ENCODE results near the gene MKNK2.

Gene MKNK2

DNA sequence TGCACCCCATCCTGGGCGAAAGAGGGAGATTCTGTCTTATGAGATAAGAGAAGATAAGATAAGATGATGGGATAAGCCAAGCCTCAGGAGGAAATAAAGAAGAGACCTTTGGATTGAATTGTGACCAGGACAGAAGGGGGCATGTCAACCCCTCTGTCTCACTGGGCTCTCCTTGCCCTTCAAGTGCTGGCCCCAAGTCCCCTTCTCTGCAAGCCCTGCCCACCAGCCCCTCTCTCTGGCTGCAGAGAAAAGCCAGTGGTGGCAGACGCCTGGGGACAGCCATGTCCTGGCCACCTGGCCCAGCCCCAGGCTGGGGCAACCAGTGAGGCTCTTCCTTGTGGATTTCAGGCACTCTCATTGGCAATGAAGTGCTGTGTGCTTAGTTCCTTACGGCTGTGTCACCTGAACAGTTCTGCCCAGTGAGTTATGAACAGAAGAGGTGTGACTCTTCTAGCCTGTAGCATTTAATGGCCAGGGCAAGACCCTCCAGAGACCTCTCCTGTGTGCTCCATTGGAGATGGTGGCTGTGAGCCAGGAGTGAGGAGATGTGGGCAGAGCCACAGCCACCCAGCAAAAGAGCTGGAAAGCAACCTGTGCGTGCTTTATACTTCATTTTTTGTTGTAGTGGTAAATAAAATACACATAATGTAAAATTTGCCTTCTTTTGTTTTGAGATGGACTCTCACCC, 29.4 kb downstream of the MKNK2 start:
- DNase-seq: no peak

- no peak for DNase-seq
Observed at GRCh38 chr19:2018752-2019151, 32.3 kb downstream of the MKNK2 start.

DNA sequence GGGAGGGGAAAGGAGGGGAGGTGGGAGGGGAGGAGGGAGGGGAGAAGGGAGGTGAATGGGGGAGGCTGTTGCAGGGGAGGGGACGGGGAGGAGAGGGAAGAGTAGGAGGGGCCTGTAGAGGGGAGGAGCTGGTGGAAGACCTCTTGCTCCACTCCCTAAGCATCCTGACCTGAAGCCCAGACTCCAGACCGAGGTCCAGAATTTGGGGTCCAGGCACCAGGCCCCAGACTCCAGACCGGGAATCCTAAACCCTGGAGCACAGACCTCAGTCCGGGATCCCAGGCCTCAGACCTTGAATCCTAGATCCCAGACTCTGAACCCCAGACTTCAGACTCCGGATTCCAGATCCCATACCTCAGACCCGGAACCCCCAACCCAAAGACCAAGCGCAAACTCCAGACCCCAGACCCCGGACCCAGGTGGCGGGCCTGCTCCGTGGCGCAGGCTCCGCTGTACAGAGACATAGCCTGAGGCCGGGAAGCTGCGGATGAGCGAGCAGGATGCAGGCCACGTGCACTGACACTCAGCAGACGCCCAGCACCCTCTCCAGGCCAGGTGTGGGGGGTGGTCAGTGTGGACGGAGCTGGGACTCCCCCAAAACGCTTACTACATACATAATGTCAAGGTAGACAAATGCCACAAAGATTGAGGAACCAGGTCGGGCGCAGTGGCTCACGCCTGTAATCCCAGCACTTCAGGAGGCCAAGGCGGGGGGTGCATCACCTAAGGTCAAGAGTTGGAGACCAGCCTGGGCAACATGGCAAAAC, 34.8 kb downstream of the MKNK2 start:
- DNase-seq: peak; percentile 1

- DNase-seq: no peak
Observed at GRCh38 chr19:2015608-2015950, 35.5 kb downstream of the MKNK2 start, which contains the start of gene BTBD2. BTBD2 (minus strand) TSS chr19:2015714; CDS start chr19:2015703, 11 bp downstream.

DNA sequence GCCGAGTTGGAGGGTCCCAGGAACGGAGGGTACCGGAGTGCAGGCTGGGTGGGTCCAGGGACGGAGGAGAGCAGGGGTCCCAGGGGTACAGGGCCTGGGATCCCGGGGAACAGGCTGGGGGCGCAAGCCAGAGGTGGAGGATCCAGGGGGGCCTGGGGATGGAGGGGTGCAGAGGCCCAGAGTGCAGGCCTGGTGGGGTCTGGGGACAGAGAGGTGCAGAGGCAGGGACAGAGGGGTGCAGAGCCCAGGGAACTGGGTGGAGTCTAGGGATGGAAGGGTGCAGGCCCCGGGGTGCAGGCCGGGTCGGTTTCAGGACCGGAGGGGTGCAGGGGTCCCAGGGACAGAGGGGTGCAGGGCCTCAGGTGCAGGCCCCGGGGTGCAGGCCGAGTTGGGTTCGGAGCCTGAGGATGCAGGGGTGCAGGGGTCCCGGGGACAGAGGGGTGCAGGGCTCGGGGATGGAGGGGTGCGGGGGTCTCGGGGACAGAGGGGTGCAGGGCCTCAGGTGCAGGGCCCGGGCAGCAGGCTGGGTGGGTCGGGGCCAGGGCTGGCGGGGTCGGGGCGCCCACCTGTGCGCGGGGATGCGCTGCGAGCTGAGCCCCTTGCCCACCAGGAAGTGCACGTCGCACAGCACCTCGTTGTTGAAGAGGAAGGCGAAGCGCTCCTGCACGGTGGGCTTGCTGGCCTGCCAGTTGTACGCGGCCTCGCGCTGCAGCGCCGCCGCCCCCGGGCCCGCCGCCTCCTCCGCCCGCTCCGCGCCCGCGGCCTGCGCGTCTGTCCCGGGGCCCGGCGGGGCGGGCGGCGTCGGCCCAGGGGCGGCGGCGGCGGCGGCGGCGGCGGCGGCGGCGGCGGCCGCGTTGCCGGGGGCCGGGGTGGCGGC, 36.1 kb downstream of the MKNK2 start:
- DNase-seq: no peak

DNA sequence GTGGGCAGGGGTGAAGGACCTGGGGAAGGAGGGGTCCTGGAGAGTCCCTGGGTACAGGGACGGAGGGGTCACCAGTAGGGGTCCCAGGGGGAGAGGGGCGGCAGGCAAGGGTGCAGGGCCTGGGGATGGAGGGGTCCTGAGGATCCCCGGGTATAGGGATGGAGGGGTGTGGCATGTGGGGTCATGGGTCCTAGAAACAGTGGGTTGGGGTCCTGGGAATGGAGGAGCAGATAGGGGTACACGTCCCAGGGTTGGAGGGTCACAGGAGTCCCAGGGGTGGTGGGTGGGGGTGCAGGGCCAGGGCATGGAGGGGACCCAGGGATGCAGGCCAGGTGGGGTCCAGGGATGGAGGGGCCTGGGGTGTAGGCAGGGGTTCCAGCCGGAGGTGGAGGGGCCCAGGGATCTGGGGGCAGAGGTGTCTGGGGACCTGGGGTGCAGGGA, 36.9 kb downstream of the MKNK2 start:
- DNase-seq: no peak

DNA sequence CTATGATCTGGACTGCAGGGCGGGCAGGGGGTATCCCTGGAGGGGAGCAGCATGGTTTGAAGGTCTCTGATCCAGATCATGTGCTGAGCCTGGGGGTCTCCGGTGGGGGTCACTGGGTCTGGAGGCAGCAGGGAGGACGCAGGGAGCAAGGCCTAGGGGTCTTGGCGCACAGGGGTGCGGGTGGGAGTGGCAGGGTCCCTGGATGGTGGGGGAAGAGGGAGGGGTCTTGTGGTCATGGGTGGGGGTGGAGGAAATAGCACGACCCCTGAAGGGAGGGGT, 37.4 kb downstream of the MKNK2 start:
- DNase-seq: no peak

DNA sequence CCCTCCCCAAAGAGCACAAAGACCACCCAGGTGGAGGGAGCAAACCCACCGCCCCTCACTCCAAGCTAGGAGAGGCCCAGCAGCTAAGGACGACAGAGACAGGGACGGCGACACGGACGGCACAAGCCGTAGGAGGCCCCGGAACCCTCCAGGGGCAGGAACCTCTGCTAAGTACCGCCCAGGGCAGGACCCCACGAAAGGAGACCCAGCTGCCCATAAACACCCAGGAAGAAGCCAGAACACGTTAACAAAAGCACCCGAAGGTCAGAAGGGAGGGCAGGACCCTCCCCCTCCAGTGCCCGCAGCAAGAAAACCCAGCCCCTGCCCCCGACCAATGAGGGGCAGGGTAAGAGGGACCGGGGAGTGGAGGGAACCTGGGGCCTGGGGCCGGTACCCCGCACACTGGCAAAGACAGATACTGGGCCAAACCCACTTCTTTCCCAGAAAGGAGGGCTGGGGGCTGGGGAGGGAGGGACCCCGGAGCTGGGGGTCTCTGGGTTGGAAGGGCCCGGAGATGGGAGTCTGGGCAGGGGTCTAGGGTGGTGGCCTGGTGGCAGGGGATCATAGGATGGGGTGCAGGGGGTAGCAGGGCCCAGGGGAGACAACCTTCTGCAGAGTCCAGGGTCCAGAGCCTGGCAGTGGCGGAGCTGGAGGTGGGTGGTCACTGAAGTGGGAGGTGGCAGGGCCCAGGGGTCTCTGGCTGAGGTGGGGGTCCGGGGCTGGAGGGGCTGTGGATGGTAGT, 37.9 kb downstream of the MKNK2 start:
- DNase-seq: no peak

- no peak for DNase-seq
Observed at GRCh38 chr19:2011169-2011568, 39.9 kb downstream of the MKNK2 start.

- DNase-seq: no peak
Observed at GRCh38 chr19:2010135-2010668, 40.8 kb downstream of the MKNK2 start.

GRCh38 chr19:2003874-2004273, 47.2 kb downstream of the MKNK2 start:
- no peak for DNase-seq

GRCh38 chr19:1999856-2000515, 51.1 kb downstream of the MKNK2 start:
- DNase-seq: no peak

DNA sequence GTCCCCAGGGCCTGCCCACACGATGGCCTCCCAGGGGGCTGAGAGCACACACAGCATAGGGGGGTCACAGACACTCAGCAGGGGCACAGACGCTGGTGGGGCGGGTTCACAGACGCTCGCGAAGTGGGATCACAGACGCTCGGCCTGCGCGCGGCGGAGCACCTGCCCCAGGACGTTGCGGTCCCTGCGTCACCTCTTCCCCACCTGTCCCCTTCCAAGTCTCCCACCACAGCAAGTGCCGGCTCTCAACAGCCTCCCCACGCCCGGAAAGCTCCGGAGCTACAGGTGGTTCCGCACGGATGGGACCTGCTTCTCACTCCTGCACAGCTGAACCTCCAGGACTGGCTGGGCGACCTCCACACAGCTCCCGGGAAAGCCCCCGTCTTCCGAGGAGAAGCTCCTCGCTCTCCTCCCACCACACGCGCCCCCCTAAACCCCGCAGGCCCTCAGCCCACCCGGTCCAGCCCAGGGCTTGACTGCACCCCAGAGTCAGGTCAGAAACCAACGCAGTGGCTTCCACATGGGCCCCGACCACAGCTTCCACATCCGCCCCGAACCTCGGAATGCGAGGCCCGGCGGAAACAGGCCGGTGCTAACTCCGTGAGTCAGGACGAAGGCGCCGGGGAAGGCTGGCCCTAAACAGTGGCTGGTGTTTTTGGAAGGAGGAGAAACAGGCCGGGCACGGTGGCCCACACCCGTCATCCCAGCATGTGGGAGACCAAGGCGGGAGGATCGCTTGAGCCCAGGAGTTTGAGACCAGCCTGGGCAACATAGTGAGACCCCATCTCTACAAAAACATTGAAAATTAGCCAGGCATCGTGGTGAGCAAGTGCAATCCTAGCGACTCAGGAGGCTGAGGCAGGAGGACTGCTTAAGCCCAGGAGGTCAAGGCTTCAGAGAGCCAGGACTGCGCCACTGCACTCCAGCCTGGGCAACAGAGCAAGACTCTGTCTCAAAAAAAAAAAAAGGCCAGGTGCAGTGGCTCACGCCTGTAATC, 52.0 kb downstream of the MKNK2 start:
- DNase-seq: no peak

DNA sequence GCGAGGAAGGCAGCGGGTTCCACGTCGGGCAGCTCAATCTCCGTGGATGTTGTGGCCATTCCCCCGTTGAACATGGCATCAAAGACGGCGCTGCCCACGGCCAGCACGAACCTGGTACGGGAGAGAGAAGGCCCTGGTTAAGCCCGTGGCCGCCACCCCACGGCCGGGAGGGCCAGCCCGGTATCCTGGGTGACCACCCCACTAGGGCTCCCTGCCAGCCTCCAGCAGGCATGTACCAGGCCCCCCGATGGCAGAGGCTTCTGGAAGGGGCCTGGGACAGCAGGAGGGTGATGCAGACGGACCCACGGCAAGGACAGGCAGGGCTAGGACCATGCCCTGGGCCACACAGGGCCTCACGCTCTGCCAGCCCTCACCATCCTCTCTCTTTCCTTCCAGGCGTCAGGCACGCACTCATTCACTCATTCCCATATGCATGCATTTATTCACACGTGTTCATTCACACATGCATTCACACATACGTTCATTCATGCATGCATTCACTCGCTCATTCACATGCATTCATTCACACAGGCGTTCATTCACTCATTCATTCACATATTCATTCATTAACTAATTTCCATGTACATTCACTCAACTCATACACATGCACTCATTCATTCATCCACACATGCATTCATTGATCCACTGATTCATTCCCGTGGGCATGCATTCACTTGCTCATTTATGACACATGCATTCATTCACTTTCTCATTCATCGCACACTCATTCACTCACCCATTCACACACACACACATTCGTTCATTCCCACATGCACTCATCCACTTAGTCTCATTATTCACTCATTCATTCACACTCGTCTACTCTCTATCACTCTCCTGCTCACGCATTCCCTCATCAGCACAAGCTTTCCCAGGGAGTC, 53.5 kb downstream of the MKNK2 start:
- no peak for DNase-seq

DNA sequence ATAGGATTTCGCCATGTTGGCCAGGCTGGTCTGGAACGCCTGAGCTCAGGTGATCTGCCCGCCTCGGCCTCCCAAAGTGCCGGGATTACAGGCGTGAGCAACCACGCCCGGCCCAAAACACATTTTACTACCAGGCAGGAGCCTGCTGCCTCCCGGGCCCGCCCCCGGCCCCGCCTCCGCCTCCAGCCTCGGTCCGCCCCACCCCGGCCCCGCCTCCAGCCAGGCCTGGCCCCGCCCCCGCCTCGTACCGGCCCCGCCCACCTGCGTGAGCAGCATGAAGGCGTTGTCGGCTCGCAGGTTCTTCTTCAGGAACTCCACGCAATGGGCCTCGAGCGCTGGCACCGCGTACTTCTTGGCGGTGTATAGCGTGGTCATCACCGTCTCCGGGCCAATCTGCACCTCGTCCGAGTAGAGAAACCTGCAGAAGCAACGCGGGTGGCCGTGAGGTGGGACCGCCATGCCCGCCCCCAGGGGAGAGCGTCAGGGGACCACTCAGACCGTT, 58.2 kb downstream of the MKNK2 start:
- no peak for DNase-seq

DNA sequence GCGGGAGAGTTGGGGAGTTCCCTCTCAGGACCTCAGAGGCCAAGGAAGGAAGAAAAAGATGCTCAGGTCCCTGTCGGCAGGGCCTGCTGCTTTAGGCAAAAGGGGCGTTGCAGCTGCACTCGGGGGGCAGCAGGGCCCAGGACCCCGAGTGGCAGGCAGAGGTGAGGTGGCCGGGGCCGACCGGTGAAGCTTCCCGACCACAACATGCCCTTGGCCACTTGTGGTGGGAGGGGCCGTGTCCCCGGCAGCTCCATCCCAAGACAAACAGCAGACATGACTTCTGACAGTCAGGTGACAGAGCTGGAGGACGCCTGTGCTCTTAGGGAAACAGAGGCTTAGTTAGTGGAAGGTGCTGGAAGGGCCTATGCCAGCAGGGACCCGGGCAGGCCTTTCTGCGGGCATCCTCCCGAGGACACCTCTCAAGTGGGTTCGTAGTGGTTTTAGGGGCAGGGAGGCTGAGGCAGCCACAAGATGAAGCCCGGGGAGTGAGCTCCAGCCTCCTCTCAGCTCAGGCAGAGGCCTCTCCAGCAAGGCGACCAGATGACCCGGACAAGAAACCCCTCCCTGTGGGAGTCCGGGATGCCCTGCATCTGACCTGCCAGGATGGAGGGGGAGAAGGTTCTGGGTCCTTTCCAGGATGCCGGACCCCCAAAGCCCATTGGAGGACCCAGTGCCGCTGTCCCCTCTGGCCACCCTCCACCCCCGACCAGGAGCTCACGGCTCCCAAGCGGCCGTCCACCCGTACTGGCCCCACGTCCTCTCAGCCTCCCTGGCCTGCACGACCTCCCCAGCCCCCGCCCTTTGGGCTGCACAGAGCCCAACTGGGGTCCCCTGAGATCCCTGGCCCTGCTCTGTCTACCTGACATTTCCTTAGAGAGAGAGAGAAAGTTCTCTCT, 59.8 kb downstream of the MKNK2 start:
- no peak for DNase-seq

GRCh38 chr19:1990230-1991017, 60.6 kb downstream of the MKNK2 start:
- DNase-seq: no peak
